PFSK-1 (cell line): ENCODE measurements around the gene FATE1.

Experiments
- FOXP2 ChIP-seq: optimal IDR thresholded peaks from 2 replicates; pipeline ENCODE3; 2011; ENCODE audit warnings: borderline replicate concordance, control low read depth, inconsistent platforms; ENCODE audit not compliant: insufficient read depth; ENCODE audit errors: extremely low read length, extremely low read depth
- POLR2AphosphoS5 ChIP-seq: IDR thresholded peaks from 2 replicates; pipeline ENCODE4 v1.6.1; 2012; ENCODE audit warnings: low read depth, mild to moderate bottlenecking, control low read depth, low read length, moderate library complexity
- REST ChIP-seq, 2 experiments: IDR thresholded peaks; 2 replicates each; pipeline versions ENCODE4 v1.6.1 to v1.8.0; 2011 to 2012; ENCODE audit warnings: low read depth in 2 of 2, low read length in 2 of 2, control low read depth in 1 of 2, inconsistent platforms in 1 of 2, mild to moderate bottlenecking in 1 of 2, moderate library complexity in 1 of 2; ENCODE audit not compliant: insufficient read depth in 1 of 2
- SIN3A ChIP-seq: IDR thresholded peaks from 2 replicates; pipeline ENCODE4 v1.6.1; 2012; ENCODE audit warnings: mild to moderate bottlenecking, low read length, moderate library complexity, borderline replicate concordance; ENCODE audit not compliant: insufficient read depth
- TAF1 ChIP-seq: IDR thresholded peaks from 2 replicates; pipeline ENCODE4 v1.6.1; 2012; ENCODE audit warnings: low read length, control low read depth, borderline replicate concordance; ENCODE audit not compliant: insufficient read depth

FATE1 gene

DNA sequence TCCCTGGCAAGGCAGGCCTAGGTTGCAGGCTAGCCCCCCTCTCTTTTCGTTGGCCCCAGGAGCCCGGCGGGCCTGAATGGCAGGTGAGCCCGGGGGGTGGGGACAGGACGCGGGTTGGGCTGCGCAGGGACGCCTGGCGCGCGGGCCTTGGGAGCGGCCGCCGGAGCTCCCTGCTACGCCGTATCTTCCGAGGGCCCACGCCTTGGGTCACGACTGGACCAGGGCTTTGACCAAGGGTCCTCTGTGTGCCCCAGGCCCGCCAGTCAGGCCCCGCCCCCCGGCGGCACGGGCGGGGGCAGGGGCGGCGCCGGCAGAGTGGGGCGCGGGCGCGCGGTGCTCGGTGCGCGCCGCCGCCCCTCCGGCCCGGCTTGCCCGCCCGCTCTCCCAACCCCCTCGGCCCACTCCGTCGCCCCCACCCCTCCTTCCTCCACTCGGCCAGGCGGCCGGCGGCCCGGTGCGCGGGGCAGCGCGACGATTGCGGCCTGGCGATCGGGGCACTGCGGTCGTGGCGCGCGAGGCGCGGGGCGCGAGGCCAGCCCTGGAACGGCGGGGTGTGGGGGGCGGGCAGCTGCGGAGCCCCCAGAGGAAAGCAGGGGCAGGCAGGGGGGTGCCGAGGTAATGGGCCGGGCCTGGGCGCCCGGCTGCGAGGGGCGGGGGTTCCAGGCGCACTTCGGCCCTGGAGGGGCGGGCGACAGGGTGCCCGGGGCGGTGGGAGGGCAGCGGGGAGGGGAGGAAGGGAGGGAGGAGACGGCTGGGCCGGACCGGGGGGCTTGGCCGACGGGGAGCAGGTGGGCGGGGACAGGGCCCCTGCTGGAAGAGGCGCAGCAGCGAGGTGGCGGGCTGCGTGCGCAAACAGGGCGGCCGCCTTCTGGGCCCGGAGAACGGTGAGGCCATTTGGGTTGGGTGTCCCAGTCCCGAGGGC lies 20.9 kb upstream of the FATE1 start, which contains the start of gene PRRG3:
TSS of gene PRRG3 (plus strand) at position 798 of the 922 bp plus-strand sequence. CDS start 3,357 bp downstream, outside the sequence.
- TF ChIP-seq FOXP2: no peak
- TF ChIP-seq POLR2AphosphoS5: no peak
- TF ChIP-seq REST (IDR thresholded peaks at IDR 0.05; ENCODE audit: insufficient read depth in 1 of 2, low read depth in 2 of 2, low read length in 2 of 2): no peak
- TF ChIP-seq SIN3A: no peak
- TF ChIP-seq TAF1: no peak

GRCh38 chrX:151695583-151696340 lies 20.1 kb upstream of the FATE1 start:
- TF ChIP-seq FOXP2: no peak
- TF ChIP-seq TAF1: no peak
- no peak for TF ChIP-seq REST (IDR thresholded peaks at IDR 0.05; ENCODE audit: insufficient read depth in 1 of 2, low read depth in 2 of 2, low read length in 2 of 2)
- TF ChIP-seq SIN3A: no peak
- no peak for TF ChIP-seq POLR2AphosphoS5

DNA sequence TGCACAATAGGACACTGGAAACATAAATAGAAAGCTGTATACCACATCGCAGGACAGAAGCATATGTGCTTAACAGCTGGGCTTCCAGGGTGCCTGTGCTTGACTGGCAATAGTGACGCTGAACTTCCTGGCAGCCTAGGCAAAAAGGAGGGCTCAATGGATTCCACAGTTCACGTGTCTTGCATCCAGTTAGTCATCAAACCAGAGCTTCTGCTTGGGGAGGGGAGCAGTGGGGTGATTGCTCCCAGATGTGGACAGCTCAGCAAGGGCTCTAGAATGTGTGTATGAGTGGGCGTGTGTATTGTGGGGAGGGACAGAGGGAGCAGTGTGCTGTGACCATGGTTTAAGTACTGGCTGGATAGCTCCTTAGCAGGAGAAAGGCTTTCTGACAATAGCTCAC lies 18.3 kb upstream of the FATE1 start:
- TF ChIP-seq TAF1 (no peak), FOXP2 (no peak), REST (IDR thresholded peaks at IDR 0.05; ENCODE audit: insufficient read depth in 1 of 2, low read depth in 2 of 2, low read length in 2 of 2) (no peak), POLR2AphosphoS5 (no peak), SIN3A (no peak)

- TF ChIP-seq REST (IDR thresholded peaks at IDR 0.05; ENCODE audit: insufficient read depth in 1 of 2, low read depth in 2 of 2, low read length in 2 of 2) (no peak), TAF1 (no peak)
These were observed 17.4 kb upstream of the FATE1 start for GRCh38 chrX:151698485-151698884.
